BLaER1 treated with 17β-estradiol and CSF1 and Interleukin-3, amounts not matched to agents 10 nM and 100 nM (cell line): ENCODE results near the gene KIF3A.

ENCODE experiments used
- H3K27ac ChIP-seq, 11 experiments: shearing (Covaris generic); formaldehyde crosslinking; 2 replicates each; pipeline ENCODE4 v1.8.1; 2022
- H3K27me3 ChIP-seq, 11 experiments: shearing (Covaris generic); formaldehyde crosslinking; 2 replicates each; pipeline ENCODE4 v1.8.1; 2022
- H3K36me3 ChIP-seq, 11 experiments: shearing (Covaris generic); formaldehyde crosslinking; 2 replicates each; pipeline ENCODE4 v1.8.1; 2022
- H3K4me1 ChIP-seq, 10 experiments: shearing (Covaris generic); formaldehyde crosslinking; 2 replicates each; pipeline ENCODE4 v1.8.1; 2022
- H3K4me2 ChIP-seq, 11 experiments: shearing (Covaris generic); formaldehyde crosslinking; 2 replicates each; pipeline ENCODE4 v1.8.1; 2022
- H3K4me3 ChIP-seq, 10 experiments: shearing (Covaris generic); formaldehyde crosslinking; 2 replicates each; pipeline ENCODE4 v1.8.1; 2022
- H3K9ac ChIP-seq, 11 experiments: shearing (Covaris generic); formaldehyde crosslinking; 2 replicates each; pipeline ENCODE4 v1.8.1; 2022
- H3K9me3 ChIP-seq, 11 experiments: shearing (Covaris generic); formaldehyde crosslinking; replicated peaks in 1 of 11; 2 replicates each; pipeline ENCODE4 v1.8.1; 2022
- H4K20me1 ChIP-seq, 11 experiments: shearing (Covaris generic); formaldehyde crosslinking; 2 replicates each; pipeline ENCODE4 v1.8.1; 2022
- Cebpa-rat ChIP-seq, 11 experiments: shearing (Covaris generic); IDR thresholded peaks; 2 replicates each; pipeline ENCODE4 v1.8.1; 2022

The KIF3A gene

GRCh38 chr5:132773114-132773513 is 35.8 kb upstream of the KIF3A start:
- peaks cover 17 to 38% (median 29%) of the 10 kb centered on the region in 10 experiments; a peak in 19 of 20 replicates for H3K4me1 ChIP-seq
- no peak overlapping the region for H3K9ac ChIP-seq
- no peak for TF ChIP-seq Cebpa-rat (IDR thresholded peaks at IDR 0.05)

GRCh38 chr5:132772291-132773070 is 35.1 kb upstream of the KIF3A start:
- no peak overlapping the region for H3K27ac ChIP-seq
- peaks cover 20 to 40% (median 32%) of the 10 kb centered on the region in 10 experiments; a peak in 19 of 20 replicates for H3K4me1 ChIP-seq
- H3K36me3 ChIP-seq, result no peaks in the 10 kb centered on the region
- H3K9me3 ChIP-seq, result no peaks in the 10 kb centered on the region
- peaks cover 16 to 32% (median 26%) of the 10 kb centered on the region in 11 experiments for H3K27me3 ChIP-seq
- TF ChIP-seq Cebpa-rat (IDR thresholded peaks at IDR 0.05), result no peak
- H3K4me3 ChIP-seq, result no peak overlapping the region
- H3K9ac ChIP-seq, result no peak overlapping the region
- peaks cover 0 to 34% (median 0%) of the 10 kb centered on the region in 11 experiments; a peak in 4 of 22 replicates for H4K20me1 ChIP-seq
- H3K4me2 ChIP-seq, result no peak overlapping the region; a peak in 1 of 22 replicates

More at GRCh38 chr5:132773114-132773513, 35.8 kb upstream of the KIF3A start:
- Histone ChIP-seq H3K9me3 (no peaks in the 10 kb centered on the region), H3K27ac (no peak overlapping the region), H3K36me3 (no peaks in the 10 kb centered on the region), H4K20me1 (peaks cover 0 to 34% (median 0%) of the 10 kb centered on the region in 11 experiments; a peak in 4 of 22 replicates), H3K4me3 (no peak overlapping the region), H3K4me2 (no peak overlapping the region), H3K27me3 (peaks cover 22 to 39% (median 32%) of the 10 kb centered on the region in 11 experiments)

GRCh38 chr5:132771503-132771998 is 34.2 kb upstream of the KIF3A start:
- peaks cover 27 to 47% (median 39%) of the 10 kb centered on the region in 10 experiments; a peak in 19 of 20 replicates for H3K4me1 ChIP-seq
- no peaks in the 10 kb centered on the region for H3K9me3 ChIP-seq
- no peak overlapping the region for H3K4me3 ChIP-seq
- no peak for TF ChIP-seq Cebpa-rat (IDR thresholded peaks at IDR 0.05)
- no peaks in the 10 kb centered on the region for H3K36me3 ChIP-seq
- no peak overlapping the region for H3K9ac ChIP-seq
- peaks cover 0 to 34% (median 0%) of the 10 kb centered on the region in 11 experiments; a peak in 4 of 22 replicates for H4K20me1 ChIP-seq
- no peak overlapping the region for H3K27ac ChIP-seq
- peaks cover 10 to 23% (median 17%) of the 10 kb centered on the region in 11 experiments for H3K27me3 ChIP-seq
- peak overlapping the region in 8 of 11 experiments; percentile 1 to 43 (median 38); a peak in 13 of 22 replicates for H3K4me2 ChIP-seq

GRCh38 chr5:132770476-132771159 is 33.3 kb upstream of the KIF3A start:
- H3K27ac ChIP-seq, result no peak overlapping the region
- no peak overlapping the region for H3K4me3 ChIP-seq
- peaks cover 0 to 32% (median 0%) of the 10 kb centered on the region in 11 experiments; a peak in 4 of 22 replicates for H4K20me1 ChIP-seq
- H3K4me2 ChIP-seq, result peak overlapping the region in 8 of 11 experiments; percentile 1 to 43 (median 38); a peak in 13 of 22 replicates
- H3K4me1 ChIP-seq, result peaks cover 23 to 47% (median 39%) of the 10 kb centered on the region in 10 experiments; a peak in 19 of 20 replicates
- H3K9me3 ChIP-seq, result no peaks in the 10 kb centered on the region
- TF ChIP-seq Cebpa-rat (IDR thresholded peaks at IDR 0.05), result no peak
- H3K9ac ChIP-seq, result no peak overlapping the region
- H3K36me3 ChIP-seq, result peaks cover 0 to under 1% (median 0%) of the 10 kb centered on the region in 11 experiments; a peak in 1 of 22 replicates
- peaks cover under 1 to 14% (median 8%) of the 10 kb centered on the region in 11 experiments; a peak in 18 of 22 replicates for H3K27me3 ChIP-seq

GRCh38 chr5:132768485-132768868 is 31.1 kb upstream of the KIF3A start:
- no peak for TF ChIP-seq Cebpa-rat (IDR thresholded peaks at IDR 0.05)
- Histone ChIP-seq H4K20me1 (peaks cover 0 to 16% (median 0%) of the 10 kb centered on the region in 11 experiments; a peak in 4 of 22 replicates), H3K36me3 (peaks cover 0 to 22% (median 13%) of the 10 kb centered on the region in 11 experiments; a peak in 11 of 22 replicates), H3K4me3 (no peak overlapping the region), H3K4me1 (peaks cover 23 to 57% (median 37%) of the 10 kb centered on the region in 10 experiments; a peak in 19 of 20 replicates), H3K9ac (no peak overlapping the region), H3K27ac (no peak overlapping the region), H3K9me3 (no peaks in the 10 kb centered on the region), H3K27me3 (no peaks in the 10 kb centered on the region), H3K4me2 (peak overlapping the region in 6 of 11 experiments; percentile 53 to 71 (median 64); a peak in 11 of 22 replicates)

- Histone ChIP-seq H3K27ac (peak overlapping the region in 1 of 11 experiments; percentile 25; a peak in 3 of 22 replicates), H3K36me3 (peaks cover 0 to 33% (median 17%) of the 10 kb centered on the region in 11 experiments; a peak in 13 of 22 replicates), H3K4me2 (peak overlapping the region in 8 of 11 experiments; percentile 14 to 71 (median 44); a peak in 14 of 22 replicates), H3K4me3 (no peak overlapping the region), H3K4me1 (peaks cover 23 to 68% (median 42%) of the 10 kb centered on the region in 10 experiments; a peak in 19 of 20 replicates), H3K9ac (no peak overlapping the region), H4K20me1 (peaks cover 0 to 10% (median 0%) of the 10 kb centered on the region in 11 experiments; a peak in 2 of 22 replicates), H3K27me3 (no peaks in the 10 kb centered on the region), H3K9me3 (no peaks in the 10 kb centered on the region)
- TF ChIP-seq Cebpa-rat (IDR thresholded peaks at IDR 0.05), result no peak
Measured at GRCh38 chr5:132767150-132767549, 29.8 kb upstream of the KIF3A start.

- peak overlapping the region in 5 of 11 experiments; percentile 7 to 47 (median 25); a peak in 7 of 22 replicates for H3K27ac ChIP-seq
- no peaks in the 10 kb centered on the region for H3K27me3 ChIP-seq
- H3K36me3 ChIP-seq, result peaks cover 0 to 38% (median 17%) of the 10 kb centered on the region in 11 experiments; a peak in 15 of 22 replicates
- no peak overlapping the region for H3K4me3 ChIP-seq
- no peaks in the 10 kb centered on the region for H3K9me3 ChIP-seq
- H4K20me1 ChIP-seq, result peaks cover 0 to 7% (median 0%) of the 10 kb centered on the region in 11 experiments; a peak in 2 of 22 replicates
- H3K9ac ChIP-seq, result no peak overlapping the region
- H3K4me2 ChIP-seq, result peak overlapping the region in 7 of 11 experiments; percentile 14 to 71 (median 53); a peak in 9 of 22 replicates
- no peak for TF ChIP-seq Cebpa-rat (IDR thresholded peaks at IDR 0.05)
- peaks cover 23 to 68% (median 42%) of the 10 kb centered on the region in 10 experiments; a peak in 19 of 20 replicates for H3K4me1 ChIP-seq
Measured at GRCh38 chr5:132766806-132767055, 29.4 kb upstream of the KIF3A start.

GRCh38 chr5:132766020-132766805 is 28.9 kb upstream of the KIF3A start:
- peak overlapping the region in 7 of 11 experiments; percentile 7 to 47 (median 25); a peak in 8 of 22 replicates for H3K27ac ChIP-seq
- H3K9me3 ChIP-seq, result no peaks in the 10 kb centered on the region
- no peak for TF ChIP-seq Cebpa-rat (IDR thresholded peaks at IDR 0.05)
- no peaks in the 10 kb centered on the region for H3K27me3 ChIP-seq
- peaks cover 23 to 65% (median 41%) of the 10 kb centered on the region in 10 experiments; a peak in 19 of 20 replicates for H3K4me1 ChIP-seq
- no peak overlapping the region for H3K9ac ChIP-seq
- peaks cover 0 to 43% (median 17%) of the 10 kb centered on the region in 11 experiments; a peak in 16 of 22 replicates for H3K36me3 ChIP-seq
- peaks cover 0 to 7% (median 0%) of the 10 kb centered on the region in 11 experiments; a peak in 2 of 22 replicates for H4K20me1 ChIP-seq
- H3K4me3 ChIP-seq, result no peak overlapping the region
- peak overlapping the region in 7 of 11 experiments; percentile 4 to 71 (median 53); a peak in 10 of 22 replicates for H3K4me2 ChIP-seq
